ENCODE measurements around the gene NFIC.

DNA sequence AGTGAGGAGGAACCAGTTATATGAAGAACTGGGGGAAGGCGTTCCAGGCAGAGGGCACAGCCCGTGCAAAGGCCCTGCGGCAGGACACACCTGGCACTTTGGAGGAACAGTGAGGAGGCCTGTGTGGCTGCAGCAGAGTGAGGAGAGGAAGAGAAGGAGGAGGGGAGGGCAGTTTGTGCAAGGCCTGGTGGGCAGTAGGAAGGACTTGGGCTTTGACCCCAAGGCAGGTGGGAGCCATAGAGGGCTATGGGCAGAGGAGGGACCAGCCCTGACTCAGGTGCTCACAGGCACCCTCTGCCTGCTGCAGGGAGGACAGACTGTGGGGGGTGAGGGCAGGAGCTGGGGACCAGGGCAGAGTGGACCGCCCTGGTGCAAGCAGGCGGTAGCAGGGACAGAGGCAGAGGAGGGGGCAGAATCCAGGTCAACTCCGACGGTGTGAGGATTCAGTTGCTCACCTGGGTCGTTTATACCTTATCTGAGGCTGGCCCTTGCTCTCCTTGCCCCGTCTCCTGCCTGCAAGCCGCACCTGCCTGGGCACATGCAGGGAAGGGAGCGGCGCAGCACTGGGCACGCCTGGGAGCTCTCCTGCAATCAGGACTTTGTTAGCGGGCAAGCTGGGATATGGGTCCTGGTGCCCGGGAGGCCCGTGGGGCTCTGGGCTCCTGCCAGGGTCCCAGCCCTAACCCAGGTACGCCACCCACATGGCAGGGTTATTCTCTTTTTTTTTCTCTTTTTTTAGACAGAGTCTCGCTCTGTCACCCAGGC, 34.8 kb downstream of the NFIC start:
- TF ChIP-seq, protein P1, sequence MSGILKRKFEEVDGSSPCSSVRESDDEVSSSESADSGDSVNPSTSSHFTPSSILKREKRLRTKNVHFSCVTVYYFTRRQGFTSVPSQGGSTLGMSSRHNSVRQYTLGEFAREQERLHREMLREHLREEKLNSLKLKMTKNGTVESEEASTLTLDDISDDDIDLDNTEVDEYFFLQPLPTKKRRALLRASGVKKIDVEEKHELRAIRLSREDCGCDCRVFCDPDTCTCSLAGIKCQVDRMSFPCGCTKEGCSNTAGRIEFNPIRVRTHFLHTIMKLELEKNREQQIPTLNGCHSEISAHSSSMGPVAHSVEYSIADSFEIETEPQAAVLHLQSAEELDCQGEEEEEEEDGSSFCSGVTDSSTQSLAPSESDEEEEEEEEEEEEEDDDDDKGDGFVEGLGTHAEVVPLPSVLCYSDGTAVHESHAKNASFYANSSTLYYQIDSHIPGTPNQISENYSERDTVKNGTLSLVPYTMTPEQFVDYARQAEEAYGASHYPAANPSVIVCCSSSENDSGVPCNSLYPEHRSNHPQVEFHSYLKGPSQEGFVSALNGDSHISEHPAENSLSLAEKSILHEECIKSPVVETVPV (CRISPR knock-in tag; IDR thresholded peaks at IDR 0.05): no peak
- TF ChIP-seq ZNF8 (CRISPR knock-in tag; IDR thresholded peaks at IDR 0.05): no peak
- TF ChIP-seq, protein P2, sequence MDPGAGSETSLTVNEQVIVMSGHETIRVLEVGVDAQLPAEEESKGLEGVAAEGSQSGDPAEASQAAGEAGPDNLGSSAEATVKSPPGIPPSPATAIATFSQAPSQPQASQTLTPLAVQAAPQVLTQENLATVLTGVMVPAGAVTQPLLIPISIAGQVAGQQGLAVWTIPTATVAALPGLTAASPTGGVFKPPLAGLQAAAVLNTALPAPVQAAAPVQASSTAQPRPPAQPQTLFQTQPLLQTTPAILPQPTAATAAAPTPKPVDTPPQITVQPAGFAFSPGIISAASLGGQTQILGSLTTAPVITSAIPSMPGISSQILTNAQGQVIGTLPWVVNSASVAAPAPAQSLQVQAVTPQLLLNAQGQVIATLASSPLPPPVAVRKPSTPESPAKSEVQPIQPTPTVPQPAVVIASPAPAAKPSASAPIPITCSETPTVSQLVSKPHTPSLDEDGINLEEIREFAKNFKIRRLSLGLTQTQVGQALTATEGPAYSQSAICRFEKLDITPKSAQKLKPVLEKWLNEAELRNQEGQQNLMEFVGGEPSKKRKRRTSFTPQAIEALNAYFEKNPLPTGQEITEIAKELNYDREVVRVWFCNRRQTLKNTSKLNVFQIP (CRISPR knock-in tag; IDR thresholded peaks at IDR 0.05; ENCODE audit: borderline replicate concordance, low read depth): no peak
- TF ChIP-seq, protein P3, sequence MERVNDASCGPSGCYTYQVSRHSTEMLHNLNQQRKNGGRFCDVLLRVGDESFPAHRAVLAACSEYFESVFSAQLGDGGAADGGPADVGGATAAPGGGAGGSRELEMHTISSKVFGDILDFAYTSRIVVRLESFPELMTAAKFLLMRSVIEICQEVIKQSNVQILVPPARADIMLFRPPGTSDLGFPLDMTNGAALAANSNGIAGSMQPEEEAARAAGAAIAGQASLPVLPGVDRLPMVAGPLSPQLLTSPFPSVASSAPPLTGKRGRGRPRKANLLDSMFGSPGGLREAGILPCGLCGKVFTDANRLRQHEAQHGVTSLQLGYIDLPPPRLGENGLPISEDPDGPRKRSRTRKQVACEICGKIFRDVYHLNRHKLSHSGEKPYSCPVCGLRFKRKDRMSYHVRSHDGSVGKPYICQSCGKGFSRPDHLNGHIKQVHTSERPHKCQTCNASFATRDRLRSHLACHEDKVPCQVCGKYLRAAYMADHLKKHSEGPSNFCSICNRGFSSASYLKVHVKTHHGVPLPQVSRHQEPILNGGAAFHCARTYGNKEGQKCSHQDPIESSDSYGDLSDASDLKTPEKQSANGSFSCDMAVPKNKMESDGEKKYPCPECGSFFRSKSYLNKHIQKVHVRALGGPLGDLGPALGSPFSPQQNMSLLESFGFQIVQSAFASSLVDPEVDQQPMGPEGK (CRISPR knock-in tag; IDR thresholded peaks at IDR 0.05; ENCODE audit: borderline replicate concordance): no peak
- TF ChIP-seq PPARA (CRISPR knock-in tag; IDR thresholded peaks at IDR 0.05; ENCODE audit: borderline replicate concordance): no peak
